GM12878 (cell line): Measurements from ENCODE around the gene REPS2.

Source experiments
- ESRRA ChIP-seq: IDR thresholded peaks from 2 replicates; pipeline ENCODE4 v1.6.1; 2012; ENCODE audit warnings: mild to moderate bottlenecking, low read length, improper control_type of control experiment
- RELA ChIP-seq: fragments of 450-650 bp; IDR thresholded peaks from 2 replicates; pipeline ENCODE4 v1.8.0; 2014; ENCODE audit warnings: borderline replicate concordance; ENCODE audit not compliant: partially characterized antibody
- SIN3A ChIP-seq: IDR thresholded peaks from 2 replicates; pipeline ENCODE4 v1.6.1; 2012; ENCODE audit warnings: low read depth, low read length, improper control_type of control experiment
- TF ChIP-seq, protein P1 (sequence below): IDR thresholded peaks from 2 replicates; pipeline ENCODE4 v1.6.1; 2012; ENCODE audit warnings: mild to moderate bottlenecking, low read depth, low read length

- TF ChIP-seq SIN3A, result no peak
- no peak for TF ChIP-seq RELA
- no peak for TF ChIP-seq ESRRA
- TF ChIP-seq, protein P1, sequence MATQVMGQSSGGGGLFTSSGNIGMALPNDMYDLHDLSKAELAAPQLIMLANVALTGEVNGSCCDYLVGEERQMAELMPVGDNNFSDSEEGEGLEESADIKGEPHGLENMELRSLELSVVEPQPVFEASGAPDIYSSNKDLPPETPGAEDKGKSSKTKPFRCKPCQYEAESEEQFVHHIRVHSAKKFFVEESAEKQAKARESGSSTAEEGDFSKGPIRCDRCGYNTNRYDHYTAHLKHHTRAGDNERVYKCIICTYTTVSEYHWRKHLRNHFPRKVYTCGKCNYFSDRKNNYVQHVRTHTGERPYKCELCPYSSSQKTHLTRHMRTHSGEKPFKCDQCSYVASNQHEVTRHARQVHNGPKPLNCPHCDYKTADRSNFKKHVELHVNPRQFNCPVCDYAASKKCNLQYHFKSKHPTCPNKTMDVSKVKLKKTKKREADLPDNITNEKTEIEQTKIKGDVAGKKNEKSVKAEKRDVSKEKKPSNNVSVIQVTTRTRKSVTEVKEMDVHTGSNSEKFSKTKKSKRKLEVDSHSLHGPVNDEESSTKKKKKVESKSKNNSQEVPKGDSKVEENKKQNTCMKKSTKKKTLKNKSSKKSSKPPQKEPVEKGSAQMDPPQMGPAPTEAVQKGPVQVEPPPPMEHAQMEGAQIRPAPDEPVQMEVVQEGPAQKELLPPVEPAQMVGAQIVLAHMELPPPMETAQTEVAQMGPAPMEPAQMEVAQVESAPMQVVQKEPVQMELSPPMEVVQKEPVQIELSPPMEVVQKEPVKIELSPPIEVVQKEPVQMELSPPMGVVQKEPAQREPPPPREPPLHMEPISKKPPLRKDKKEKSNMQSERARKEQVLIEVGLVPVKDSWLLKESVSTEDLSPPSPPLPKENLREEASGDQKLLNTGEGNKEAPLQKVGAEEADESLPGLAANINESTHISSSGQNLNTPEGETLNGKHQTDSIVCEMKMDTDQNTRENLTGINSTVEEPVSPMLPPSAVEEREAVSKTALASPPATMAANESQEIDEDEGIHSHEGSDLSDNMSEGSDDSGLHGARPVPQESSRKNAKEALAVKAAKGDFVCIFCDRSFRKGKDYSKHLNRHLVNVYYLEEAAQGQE, result no peak
These were observed 47.4 kb downstream of the REPS2 start for GRCh38 chrX:16993791-16994318.
